ENCODE measurements around the gene HEY2. TPM values are rescaled to one million over a fixed set of nuclear protein-coding genes. Genes with fewer than 3 reads are reported as not detected.
"Not testable (repeated sequence)": the region's sequence is repeated elsewhere in the genome, so short reads cannot be mapped to it uniquely, and the experiment has no call there.

HEY2 gene
- 0.98 TPM for total RNA-seq

DNA sequence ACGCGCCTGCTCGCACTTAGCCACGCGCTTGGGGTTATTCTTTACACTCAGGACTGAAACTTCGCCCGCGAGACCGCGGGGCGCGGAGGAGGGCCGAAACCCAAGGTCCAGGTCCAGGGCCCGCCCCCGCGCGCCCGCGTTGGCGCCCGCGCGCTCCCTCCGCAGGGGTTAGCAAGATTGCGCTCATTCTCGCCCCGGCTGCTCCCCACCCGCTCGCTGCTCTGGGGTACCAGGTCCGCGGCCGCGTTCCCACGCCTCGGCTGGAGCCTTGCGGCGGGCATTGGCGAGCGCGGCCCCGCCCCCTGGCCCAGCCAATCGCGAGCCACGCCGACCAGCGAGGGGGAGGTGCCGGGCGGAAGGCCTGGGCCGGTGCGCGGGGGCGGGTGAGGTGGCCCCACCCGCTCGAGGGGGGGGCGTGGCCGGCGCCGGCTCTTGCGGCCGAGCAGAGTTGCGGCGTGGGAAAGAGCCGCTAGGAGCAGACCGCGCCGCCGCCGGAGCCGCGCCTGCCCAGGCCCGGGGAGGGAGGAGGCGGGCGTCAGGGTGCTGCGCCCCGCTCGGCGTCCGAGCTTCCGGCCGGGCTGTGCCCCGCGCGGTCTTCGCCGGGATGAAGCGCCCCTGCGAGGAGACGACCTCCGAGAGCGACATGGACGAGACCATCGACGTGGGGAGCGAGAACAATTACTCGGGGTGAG lies at the start of gene HEY2:
HEY2 (plus strand) TSS at position 460 of the 692 bp plus-strand sequence; CDS start at position 605, 145 bp downstream.
- Histone ChIP-seq H3K9me3 (no peaks in the 10 kb centered on the region), H3K4me3 (peak within 1 kb of the TSS; percentile 64 to 69), H3K27me3 (no peaks in the 10 kb centered on the region), H3K36me3 (no peaks in the 10 kb centered on the region), H3K27ac (peak within 1 kb of the TSS; percentile 79), H3K4me1 (peaks cover 39% of the 10 kb centered on the region)
- TF ChIP-seq, protein P1, sequence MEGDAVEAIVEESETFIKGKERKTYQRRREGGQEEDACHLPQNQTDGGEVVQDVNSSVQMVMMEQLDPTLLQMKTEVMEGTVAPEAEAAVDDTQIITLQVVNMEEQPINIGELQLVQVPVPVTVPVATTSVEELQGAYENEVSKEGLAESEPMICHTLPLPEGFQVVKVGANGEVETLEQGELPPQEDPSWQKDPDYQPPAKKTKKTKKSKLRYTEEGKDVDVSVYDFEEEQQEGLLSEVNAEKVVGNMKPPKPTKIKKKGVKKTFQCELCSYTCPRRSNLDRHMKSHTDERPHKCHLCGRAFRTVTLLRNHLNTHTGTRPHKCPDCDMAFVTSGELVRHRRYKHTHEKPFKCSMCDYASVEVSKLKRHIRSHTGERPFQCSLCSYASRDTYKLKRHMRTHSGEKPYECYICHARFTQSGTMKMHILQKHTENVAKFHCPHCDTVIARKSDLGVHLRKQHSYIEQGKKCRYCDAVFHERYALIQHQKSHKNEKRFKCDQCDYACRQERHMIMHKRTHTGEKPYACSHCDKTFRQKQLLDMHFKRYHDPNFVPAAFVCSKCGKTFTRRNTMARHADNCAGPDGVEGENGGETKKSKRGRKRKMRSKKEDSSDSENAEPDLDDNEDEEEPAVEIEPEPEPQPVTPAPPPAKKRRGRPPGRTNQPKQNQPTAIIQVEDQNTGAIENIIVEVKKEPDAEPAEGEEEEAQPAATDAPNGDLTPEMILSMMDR (IDR thresholded peaks at IDR 0.05): no peak
- TF ChIP-seq POLR2AphosphoS5 (IDR thresholded peaks at IDR 0.05; ENCODE audit: insufficient read depth in 1 of 2, low read depth in 1 of 2): peak in 1 of 2 donors; percentile 65
- TF ChIP-seq POLR2A (IDR thresholded peaks at IDR 0.05): peak; percentile 14 to 33
- intact Hi-C loops (cut with DNase I): no loop called here
- no peak for DNase-seq (ENCODE audit: extremely low spot score in 2 of 2)

DNA sequence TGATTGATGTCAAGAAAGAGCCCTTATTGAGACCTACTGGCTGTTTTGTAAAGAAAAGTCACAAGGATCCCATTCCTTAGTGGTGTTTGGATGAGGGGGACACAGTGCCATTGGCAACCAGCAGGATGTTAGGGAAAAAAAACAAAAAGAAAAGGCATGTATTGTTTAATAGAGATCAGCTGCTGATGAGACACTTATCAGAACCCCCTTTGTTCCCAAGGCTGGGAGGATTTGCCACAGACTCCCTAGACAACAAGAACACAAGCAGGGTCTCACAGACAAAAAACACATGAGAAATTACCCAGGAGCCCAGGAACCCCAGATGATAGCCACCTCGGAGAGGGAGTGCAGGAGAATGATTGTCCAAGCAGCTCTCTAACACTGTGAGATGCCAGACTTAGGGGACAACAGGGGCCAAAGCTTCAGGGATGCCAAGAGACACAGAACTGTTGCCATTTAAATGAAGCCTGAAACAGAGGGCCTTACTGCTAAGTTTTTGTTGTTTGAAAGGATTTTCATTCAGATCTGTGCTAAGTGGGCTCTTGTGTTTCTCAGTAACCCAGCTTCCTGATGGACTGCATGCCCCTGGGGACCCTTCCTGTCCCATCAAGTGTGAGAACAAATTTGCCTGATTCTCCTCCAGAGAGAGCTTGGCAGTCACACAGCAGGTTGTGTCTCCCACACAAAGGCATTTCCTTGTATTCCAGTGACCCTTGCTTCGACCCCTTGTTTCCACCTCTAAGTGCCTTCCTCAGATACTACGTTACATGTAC lies 48.7 kb upstream of the HEY2 start:
- TF ChIP-seq POLR2AphosphoS5 (IDR thresholded peaks at IDR 0.05; ENCODE audit: insufficient read depth in 1 of 2, low read depth in 1 of 2): no peak
- TF ChIP-seq, protein P1 (IDR thresholded peaks at IDR 0.05): no peak
- Histone ChIP-seq H3K4me1 (no peaks in the 10 kb centered on the region), H3K27ac (no peak overlapping the region), H3K27me3 (no peaks in the 10 kb centered on the region), H3K36me3 (no peaks in the 10 kb centered on the region), H3K9me3 (no peaks in the 10 kb centered on the region), H3K4me3 (no peak overlapping the region)
- no peak for DNase-seq (ENCODE audit: extremely low spot score in 2 of 2)
- intact Hi-C loops (cut with DNase I): no loop called here

DNA sequence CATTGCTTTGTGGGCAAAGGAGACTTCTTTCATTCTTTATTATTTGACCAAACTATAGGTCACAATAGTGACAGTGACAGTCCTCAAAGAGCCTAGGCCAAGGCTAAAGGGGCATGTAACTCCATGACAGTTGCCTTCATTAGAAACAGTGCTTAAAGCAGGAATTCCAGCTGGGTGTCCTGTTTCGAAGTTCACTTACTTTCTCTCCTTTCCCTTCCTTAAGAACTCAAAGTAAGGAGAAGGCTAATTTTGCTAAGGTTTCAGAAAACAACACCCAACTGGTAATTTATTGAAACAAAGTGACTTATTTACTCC lies 48.1 kb upstream of the HEY2 start:
- no peak for DNase-seq (ENCODE audit: extremely low spot score in 2 of 2)
- H3K4me1 ChIP-seq: no peaks in the 10 kb centered on the region
- H3K27ac ChIP-seq: no peak overlapping the region
- H3K27me3 ChIP-seq: no peaks in the 10 kb centered on the region
- no peaks in the 10 kb centered on the region for H3K36me3 ChIP-seq
- intact Hi-C loops (cut with DNase I): no loop called here
- no peaks in the 10 kb centered on the region for H3K9me3 ChIP-seq
- no peak for TF ChIP-seq POLR2A (IDR thresholded peaks at IDR 0.05)
- TF ChIP-seq, protein P1 (IDR thresholded peaks at IDR 0.05): no peak
- TF ChIP-seq POLR2AphosphoS5 (IDR thresholded peaks at IDR 0.05; ENCODE audit: insufficient read depth in 1 of 2, low read depth in 1 of 2): no peak
- H3K4me3 ChIP-seq: no peak overlapping the region

DNA sequence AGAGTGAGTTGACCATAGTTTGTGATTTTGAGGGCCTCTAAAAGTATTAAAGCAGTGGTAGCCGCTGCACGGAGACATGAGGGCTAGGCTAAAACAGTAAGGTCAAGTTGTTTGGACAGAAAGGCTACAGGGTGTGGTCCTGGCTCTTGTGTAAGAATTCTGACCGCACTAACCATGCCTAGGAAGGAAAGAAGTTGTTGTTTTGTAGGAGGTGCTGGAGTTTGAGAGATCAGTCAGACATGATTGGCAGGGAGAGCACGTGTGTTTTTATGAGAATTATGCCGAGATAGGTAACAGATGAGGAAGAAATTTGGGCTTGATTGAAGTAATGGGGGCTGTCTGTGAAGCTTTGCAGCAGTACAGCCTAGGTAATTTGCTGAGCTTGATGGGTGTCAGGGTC lies 45.5 kb upstream of the HEY2 start:
- H3K9me3 ChIP-seq; H3K36me3 ChIP-seq; DNase-seq (ENCODE audit: extremely low spot score in 2 of 2); intact Hi-C loops (cut with DNase I); H3K27ac ChIP-seq; H3K4me3 ChIP-seq; H3K27me3 ChIP-seq; H3K4me1 ChIP-seq: not testable (repeated sequence)

DNA sequence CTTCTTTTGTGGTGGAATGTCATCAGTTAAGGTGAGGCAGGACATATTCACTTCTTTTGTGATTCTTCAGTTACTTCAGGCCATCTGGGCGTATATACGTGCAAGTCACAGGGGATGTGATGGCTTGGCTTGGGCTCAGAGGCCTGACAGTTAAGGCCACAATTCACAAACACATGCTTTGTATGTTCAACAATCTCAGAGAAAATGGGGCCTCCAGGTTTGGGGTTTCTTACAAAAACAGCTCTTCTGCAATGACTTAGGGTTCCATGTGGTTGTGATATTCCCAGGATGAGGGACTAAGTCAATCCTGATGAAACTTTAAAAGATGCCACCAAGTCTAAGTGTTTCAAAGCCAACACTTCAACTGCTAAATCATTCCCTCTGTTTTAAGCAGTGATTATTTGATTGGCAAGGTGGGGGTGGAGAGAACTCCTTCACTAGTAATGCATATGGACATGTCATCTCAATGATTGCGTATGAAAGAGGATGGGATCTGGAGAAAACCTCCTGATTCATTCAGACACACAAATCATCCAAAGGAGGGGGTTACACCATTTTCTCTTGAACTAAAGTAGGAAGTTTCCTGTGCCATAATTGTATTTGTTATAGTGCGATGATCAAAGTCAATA lies 41.7 kb upstream of the HEY2 start:
- intact Hi-C loops (cut with DNase I): no loop called here

More for the DNA sequence above, 41.7 kb upstream of the HEY2 start:
- Histone ChIP-seq H3K27ac (no peak overlapping the region), H3K4me1 (no peaks in the 10 kb centered on the region), H3K36me3 (no peaks in the 10 kb centered on the region), H3K4me3 (no peak overlapping the region), H3K9me3 (no peaks in the 10 kb centered on the region), H3K27me3 (no peaks in the 10 kb centered on the region)
- no peak for TF ChIP-seq POLR2A (IDR thresholded peaks at IDR 0.05)
- no peak for TF ChIP-seq POLR2AphosphoS5 (IDR thresholded peaks at IDR 0.05; ENCODE audit: insufficient read depth in 1 of 2, low read depth in 1 of 2)
- TF ChIP-seq, protein P1 (IDR thresholded peaks at IDR 0.05): no peak
- no peak for DNase-seq (ENCODE audit: extremely low spot score in 2 of 2)
